Epidermal melanocyte (primary cell): Measurements from ENCODE around the gene EML3.

ENCODE experiments used
- DNase-seq: peaks from one replicate; pipeline ENCODE4 v3.0.0; 2011; ENCODE audit warnings: low spot score; ENCODE audit not compliant: insufficient read length

Gene EML3

DNA sequence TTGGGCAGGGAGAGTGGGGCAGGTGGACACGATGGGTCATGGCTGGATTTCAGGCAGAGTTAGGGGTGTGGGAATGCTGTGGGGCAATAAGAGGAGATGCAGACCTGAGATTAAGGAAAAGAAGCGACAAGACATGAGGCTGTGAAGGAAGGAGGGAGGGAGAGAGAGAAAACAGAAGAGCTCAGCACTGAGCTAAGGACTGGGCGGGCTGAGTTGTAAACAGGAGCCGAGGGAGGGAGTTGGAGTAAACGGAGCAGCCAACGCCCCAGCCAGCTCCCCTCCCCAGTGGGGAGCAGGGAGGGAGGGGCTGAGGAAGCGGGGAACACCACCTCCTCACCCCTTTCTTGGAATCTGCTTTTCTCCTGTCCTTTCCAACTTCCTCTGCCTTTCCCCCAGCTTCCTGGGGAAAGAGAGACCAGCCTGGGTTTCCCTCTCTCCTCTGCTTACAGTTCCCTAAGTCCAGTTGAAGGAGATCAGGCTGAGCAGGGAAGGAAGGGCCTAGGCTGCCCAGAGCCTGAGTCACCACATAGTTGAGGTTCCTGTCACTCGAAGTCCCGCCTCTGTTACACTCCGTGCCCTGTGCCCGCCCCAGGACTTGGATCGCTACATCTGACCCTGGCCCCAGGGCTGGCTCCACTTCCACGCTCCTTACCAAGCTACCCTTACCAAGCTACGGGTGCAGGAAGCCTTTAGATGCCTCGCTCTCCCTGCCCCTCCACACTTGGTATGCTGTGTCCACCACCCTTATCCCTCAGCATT is 59.3 kb downstream of the EML3 start:
- peak; percentile 82 for DNase-seq

DNA sequence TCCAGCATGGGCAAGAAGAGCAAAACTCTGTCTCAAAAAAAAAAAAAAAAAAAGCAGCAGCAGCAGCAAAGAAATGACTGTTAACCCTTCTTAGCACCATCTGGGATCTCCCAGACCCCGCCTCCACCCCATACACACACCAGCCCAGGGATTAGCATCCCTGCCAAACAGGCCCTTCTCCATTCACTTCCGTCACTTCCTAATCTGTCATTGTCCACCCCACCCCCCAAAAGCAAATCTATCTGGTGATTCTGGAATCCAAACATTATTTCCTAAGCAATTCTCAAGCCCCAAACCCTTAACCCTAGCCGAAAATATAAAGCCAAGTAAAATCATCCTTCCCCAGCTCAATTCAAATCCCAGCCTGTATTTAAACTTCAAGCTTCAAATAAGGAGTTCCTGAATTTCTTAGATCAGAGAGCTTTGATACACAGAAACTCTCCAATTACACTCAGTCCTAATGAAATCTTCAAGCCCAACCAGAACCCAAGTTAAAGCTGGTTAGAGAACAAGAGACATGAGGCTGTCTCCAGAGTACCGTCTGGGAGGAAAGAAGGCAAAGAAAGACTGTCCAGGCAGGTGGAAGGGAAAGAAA is 60.0 kb downstream of the EML3 start:
- no peak for DNase-seq
